ENCODE data around the gene KRT78.

GRCh38 chr12:52825961-52826360 is 22.8 kb downstream of the KRT78 start:
- TF ChIP-seq CTCF (conservative IDR thresholded peaks at IDR 0.05; ENCODE audit: low read depth, low read length) (no peak), EZH2 (IDR thresholded peaks at IDR 0.05; ENCODE audit: borderline replicate concordance, low read depth, low read length, poor library complexity, severe bottlenecking) (no peak)

Data from A673 (cell line).